Fibroblast of skin of right biceps (primary cell): ENCODE measurements around the gene HPS5.
"Not testable (repeated sequence)": the region's sequence is repeated elsewhere in the genome, so short reads cannot be mapped to it uniquely, and the experiment has no call there.

Experiments used
- DNase-seq: peaks from one replicate; pipeline ENCODE4 v3.0.0-alpha.2; 2013

HPS5 gene, protein sequence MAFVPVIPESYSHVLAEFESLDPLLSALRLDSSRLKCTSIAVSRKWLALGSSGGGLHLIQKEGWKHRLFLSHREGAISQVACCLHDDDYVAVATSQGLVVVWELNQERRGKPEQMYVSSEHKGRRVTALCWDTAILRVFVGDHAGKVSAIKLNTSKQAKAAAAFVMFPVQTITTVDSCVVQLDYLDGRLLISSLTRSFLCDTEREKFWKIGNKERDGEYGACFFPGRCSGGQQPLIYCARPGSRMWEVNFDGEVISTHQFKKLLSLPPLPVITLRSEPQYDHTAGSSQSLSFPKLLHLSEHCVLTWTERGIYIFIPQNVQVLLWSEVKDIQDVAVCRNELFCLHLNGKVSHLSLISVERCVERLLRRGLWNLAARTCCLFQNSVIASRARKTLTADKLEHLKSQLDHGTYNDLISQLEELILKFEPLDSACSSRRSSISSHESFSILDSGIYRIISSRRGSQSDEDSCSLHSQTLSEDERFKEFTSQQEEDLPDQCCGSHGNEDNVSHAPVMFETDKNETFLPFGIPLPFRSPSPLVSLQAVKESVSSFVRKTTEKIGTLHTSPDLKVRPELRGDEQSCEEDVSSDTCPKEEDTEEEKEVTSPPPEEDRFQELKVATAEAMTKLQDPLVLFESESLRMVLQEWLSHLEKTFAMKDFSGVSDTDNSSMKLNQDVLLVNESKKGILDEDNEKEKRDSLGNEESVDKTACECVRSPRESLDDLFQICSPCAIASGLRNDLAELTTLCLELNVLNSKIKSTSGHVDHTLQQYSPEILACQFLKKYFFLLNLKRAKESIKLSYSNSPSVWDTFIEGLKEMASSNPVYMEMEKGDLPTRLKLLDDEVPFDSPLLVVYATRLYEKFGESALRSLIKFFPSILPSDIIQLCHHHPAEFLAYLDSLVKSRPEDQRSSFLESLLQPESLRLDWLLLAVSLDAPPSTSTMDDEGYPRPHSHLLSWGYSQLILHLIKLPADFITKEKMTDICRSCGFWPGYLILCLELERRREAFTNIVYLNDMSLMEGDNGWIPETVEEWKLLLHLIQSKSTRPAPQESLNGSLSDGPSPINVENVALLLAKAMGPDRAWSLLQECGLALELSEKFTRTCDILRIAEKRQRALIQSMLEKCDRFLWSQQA

DNA sequence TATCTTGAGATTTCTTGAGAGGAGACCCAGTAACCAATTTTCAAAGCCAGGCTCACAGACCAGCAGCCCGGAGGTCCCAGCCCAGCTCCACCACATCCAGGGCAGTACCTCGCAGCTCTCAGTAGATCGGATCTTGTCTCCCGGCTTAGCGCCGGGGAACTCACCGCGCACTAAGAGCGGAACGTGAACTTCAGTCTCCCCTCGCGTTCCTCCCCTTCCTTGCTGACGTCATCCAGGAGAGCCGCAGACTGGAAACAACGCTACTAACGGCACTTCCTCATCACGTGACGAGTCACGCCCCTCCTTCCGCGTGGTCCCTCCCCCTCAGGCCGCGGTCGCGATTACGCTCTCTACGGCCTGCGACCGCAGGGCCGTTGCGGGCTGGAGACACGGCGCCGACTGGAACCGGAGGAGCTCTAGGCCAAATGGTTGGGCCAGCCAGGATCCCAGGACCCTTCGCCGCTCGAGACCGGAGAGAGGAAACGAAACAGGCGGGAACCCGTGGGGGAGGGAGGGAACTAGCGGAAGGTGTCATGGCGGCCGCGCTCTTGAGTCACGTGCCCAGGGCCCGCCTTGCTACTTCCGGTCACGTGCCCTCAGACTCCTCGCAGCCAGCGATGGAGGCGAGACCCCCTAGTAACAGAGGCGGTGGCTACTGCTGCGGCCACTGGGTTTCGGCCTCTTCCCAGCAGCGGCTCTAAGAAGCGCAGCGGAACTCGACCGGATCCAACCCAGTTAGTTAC, at the start of gene HPS5, which contains the start of gene GTF2H1:
Gene HPS5, minus strand, starts transcription at position 172 of the 743 bp plus-strand sequence. CDS start 4,282 bp downstream, outside the sequence.
Gene GTF2H1, plus strand, starts transcription at position 599 of the 743 bp plus-strand sequence. CDS start 10,508 bp downstream, outside the sequence.
- DNase-seq = peak; percentile 99

DNA sequence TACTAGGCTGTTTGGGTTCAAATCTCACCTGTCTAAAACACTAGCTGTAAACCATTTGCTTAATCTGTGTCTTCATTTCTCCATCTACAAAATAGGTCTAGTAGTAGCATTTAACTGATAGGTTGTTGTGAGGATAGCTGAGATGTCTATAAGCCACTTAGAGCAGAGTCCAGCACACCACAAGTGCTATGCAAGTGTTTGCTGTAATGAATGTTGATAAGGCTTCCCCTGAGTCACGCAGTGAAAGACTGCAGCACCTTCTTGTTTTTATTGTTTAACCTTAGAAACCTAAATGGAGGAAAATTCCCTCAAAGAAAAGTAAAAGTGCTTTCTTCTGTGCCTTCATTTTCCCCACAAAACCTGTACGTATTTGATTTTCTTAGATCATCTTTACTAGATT, 49.3 kb upstream of the HPS5 start:
- no peak for DNase-seq

DNA sequence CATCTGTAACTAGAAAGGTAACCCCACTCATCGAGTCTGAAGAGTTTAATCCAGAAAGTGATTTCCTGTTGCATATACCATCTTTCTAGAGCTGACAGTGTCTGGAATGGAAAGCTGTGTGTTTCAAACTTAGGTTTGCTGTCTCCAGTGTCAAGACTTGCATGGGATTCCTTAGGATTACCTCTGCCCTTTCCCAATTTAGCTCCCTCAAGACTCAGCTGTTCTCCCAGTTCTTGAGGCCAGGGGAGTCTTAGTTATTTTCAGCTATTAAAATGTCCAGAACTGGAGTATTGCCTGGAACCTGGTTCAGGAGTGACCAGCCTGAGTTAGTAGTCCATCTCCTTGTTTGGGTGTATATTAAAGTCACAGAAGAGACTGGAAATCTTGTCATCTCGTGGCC, 47.5 kb upstream of the HPS5 start:
- no peak for DNase-seq

DNA sequence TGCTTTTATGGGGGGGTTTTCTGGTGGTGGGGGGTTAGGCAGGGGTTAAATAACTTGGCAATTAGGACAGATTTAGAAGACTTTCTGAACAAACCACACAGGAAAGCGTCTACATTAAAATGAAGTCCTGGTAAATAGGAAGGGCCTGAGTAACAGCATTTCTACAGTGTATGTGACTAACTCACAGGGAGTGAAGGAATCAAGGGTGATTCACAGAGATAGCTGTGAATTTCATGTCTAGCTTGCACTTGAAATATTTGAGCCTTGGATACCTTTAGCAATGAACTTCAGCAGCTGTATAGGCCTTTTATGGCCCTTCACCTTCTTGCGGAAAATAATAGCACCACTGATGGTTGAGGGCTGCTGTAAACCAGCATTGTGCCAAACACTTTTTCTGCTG, 46.3 kb upstream of the HPS5 start:
- peak; percentile 58 for DNase-seq

DNA sequence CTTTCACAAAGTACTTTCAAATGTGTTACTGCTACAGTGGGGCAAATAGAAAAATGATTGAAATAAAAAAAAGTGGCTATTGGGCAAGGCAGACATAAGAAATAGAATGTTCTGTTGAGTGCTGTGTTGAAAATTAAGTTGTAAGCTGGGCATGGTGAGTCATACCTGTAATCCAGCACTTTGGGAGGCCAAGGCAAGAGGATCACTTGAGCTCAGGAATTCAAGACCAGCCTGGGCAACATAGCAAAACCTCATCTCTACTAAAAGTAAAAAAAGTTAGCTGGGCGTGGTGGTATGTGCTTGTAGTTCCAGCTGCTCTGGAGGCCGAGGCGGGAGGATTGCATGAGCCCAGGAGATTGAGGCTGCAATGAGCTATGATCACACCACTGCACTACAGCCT, 45.5 kb upstream of the HPS5 start:
- DNase-seq = peak; percentile 27

DNA sequence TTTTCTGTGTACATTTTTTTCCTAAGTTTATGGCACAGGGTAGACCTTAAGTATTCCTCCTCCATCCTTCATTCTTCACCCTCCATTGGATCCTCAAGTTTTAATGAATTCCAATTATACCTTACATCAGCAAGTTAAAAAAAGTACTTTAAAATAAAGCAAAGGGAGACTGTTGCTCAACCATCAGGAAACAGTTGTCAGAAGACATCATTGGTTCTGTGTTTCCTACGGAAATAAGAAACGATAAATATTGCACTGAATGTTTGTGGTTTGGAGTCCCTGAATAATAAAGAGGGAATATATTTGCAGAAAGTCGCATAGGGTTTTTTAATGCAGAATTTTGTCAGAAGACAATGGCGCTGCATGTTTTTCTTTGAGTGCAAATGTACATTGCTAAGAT, 44.3 kb upstream of the HPS5 start:
- DNase-seq = no peak

DNA sequence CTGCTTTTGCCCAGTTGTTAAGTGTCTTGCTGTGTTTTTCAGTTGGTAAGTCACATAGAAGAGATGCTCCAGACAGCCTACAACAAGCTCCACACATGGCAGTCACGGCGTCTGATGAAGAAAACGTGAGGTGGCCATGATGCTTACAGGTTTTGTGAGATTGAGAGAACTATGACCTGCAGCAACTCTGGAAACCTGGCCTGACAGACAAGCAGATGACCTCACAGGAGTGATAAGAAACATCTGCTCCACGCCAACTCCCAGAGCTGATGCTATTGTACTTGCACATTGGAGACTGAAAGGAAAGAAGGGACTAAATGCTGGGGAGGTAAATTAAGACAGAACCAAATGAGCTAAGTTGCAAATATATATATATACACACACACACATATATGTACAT, 43.8 kb upstream of the HPS5 start:
- DNase-seq = no peak

DNA sequence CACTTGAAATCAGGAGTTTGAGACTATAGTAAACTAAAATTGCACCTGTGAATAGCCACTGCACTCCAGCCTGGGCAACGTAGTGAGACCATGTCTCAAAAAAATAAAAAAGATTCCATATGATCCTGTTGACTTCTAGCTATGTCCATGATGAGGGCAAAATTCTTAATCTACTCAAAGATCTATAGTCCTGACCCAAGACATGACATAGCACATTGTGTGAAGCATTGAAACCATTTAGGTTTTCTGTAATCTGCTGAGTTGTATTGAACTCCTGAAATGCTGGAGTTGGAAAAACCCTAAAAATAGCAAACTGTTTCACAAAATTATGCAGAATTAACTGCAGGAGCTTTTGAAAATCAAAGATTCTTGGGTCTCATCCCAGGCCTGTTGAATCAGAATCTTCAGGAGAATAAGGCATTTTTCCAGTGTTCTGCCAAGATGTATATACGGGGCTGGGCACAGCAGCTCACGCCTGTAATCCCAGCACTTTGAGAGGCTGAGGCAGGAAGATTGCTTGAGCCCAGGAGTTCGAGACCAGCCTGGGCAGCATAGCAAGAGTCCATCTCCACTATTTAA, 42.6 kb upstream of the HPS5 start:
- DNase-seq = no peak

DNA sequence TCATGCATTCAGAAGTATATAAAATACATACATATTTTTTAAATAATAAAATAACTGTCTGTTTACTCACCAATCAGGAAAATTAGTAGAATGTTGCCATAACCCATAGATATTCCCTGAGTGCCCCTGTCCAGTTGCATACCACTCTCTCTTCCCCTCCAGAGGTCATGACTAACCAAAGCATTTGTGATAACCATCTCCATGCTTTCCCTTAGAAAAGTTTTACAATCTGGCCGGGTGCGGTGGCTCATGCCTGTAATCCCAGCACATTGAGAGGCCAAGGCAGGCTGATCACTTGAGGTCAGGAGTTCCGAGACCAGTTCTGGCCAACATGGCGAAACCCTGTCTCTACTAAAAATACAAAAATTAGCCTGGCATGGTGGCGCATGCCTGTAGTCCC, 39.2 kb upstream of the HPS5 start:
- no peak for DNase-seq

DNA sequence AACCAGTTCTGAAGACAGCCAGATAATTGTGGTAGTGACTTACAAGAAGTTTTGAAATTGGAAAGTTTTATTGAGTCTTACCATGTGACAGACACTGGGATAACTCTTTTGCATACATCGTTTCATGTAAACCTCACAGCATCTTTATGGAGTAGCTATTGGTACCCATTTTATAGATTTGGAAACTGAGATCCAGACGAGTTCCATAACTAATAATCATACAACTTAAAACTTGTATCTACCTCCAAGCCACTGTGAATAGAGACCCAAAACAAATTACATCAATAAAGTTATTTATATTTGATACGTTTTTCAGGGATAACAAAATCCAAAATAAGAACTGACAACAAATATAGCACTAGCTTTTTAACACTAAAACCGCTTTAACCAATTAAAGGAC, 36.7 kb upstream of the HPS5 start:
- no peak for DNase-seq

DNA sequence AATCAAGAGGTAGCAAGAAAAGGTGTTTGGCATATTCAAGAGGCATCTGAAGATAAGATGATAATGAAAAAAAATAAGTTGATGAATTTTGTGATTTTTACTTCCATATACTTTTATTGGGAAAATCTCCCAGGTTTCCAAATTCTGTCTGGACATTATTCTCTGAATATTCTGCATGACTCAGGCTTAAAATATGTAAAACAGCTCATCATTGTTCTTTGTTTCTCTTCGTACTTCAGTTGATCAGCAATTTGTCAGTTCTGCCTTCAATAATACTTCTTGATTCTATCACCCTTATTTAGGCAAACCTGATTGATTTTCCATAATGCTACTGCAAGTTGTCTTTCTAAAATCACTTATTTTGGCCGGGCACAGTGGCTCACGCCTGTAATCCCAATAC, 30.6 kb upstream of the HPS5 start:
- peak; percentile 33 for DNase-seq

DNA sequence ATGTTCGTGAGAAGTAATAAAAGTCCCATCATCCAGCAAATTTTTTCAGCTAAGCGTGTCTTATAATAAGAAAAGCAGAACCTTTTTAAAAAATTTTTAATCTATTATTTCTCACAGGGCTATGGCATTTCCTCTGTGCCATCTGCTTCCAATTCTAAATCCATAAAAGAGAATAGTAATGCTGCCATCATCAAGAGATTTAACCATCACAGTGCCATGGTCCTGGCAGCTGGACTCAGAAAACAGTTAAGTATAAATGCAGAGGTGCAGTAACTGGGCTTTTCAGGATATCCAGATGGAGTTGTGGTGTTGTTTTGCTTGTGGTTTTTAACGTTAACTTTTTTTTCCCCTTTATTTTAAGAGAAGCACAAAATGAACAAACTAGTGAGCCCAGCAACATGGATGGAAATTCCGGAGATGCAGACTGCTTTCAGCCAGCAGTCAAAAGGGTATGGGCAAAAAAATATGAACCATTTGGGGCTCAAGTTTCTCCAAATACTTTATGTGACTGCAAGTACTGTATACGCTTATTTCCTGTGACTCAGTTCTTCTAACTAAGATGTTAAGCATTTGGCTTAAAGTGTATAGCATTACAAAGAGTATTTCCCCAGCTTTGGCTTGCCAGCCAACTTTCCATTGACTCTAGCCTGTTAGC, 25.7 kb upstream of the HPS5 start:
- peak; percentile 84 for DNase-seq

DNA sequence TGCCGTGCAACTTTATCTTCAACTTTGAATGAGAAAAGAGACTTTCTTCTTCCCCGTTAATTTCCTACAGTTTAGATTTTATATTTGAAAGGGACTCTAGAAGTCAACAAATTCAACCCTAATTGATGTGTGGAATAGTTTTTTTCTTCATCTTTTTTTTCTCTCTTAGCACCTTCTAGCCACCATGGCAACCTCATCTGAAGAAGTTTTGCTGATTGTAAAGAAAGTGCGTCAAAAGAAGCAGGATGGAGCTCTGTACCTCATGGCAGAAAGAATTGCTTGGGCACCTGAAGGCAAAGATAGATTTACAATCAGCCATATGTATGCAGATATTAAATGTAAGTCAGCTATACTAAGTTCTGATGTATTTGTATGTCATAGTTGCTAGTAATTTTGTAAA, 11.0 kb upstream of the HPS5 start:
- no peak for DNase-seq

DNA sequence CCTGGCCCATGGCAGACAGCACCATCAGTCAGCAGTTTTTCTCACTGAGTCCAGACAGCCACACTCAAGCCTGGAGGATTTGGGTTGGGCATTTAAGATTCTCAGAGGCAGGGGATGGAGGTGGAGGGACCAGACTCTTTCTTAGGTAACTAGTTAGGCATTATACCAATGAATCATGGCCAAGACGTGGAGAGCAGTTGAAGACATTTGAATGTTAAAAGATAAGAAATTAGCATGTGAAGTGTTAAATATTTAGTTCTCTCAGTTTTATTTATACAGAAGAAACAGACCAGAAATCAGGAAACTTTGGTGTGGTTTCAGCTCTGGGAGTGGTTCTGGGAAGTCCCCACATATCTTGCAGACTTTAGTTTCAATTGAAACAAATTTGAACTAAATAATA, 10.4 kb upstream of the HPS5 start:
- no peak for DNase-seq

DNA sequence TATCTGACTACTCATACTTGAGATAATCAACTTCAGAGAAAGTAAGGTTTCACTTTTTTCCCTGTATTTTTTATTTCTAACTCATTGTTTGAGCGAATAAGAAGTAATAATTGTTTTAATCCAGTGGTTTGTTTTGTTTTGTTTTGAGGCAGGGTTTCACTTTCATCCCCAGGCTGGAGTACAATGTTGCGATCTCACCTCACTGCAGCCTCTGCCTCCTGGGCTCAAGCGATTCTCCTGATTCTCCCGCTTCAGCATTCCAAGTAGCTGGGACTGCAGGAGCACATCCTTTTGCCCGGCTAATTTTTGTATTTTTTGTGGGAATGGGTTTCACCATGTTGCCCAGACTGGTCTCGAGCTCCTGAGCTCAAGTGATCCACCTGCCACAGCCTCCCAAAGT, 9.0 kb upstream of the HPS5 start:
- DNase-seq = no peak

DNA sequence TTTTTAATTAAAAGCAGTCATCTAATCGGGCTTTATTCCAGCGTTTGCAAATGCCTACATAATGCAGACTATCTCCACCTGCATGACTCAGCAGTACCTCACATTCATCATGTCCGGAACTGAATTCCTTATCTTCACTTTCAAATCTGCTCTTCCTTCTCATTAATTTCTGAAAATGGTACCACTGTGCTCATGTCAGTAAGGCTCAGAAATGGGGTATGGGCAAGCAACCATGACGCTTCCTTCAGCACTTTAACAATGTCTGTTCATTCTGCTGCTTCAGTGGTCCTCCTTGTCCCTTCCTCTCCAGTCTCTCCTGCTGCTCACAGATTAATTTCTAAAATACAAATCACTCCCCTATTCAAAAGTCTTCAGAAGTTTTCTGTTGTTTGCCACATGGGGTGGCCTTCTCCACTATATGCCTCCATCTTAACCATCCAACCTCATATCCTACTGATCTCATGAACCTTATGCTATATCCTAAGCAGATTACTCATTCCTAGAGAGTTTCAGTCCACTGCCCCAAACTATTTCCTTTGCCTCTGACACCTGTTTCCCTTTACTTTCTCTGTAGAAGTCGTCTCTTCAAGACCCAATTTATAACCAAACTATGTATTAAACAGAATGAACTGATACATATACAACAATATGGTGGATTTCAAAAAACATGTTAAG, 7.4 kb upstream of the HPS5 start:
- no peak for DNase-seq

DNA sequence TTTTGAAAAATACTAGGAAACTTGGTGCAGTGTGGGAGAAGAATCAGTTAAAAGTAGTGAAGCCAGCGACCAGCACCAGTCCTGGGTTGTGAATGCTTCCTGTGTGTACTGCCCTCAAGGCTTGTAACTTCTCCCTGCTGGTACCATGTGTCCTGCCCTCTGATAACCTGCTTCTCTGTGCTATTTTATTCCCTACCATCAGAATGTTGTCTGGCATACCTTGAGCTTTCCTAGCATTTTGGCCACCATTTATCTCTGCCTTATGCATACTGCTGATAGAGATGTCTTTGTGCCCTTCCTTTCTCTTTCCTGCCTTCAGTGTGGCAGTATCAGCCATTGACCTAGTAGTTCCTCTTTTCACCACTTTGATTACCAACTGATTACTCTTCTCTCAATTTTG, 2.4 kb upstream of the HPS5 start:
- no peak for DNase-seq

DNA sequence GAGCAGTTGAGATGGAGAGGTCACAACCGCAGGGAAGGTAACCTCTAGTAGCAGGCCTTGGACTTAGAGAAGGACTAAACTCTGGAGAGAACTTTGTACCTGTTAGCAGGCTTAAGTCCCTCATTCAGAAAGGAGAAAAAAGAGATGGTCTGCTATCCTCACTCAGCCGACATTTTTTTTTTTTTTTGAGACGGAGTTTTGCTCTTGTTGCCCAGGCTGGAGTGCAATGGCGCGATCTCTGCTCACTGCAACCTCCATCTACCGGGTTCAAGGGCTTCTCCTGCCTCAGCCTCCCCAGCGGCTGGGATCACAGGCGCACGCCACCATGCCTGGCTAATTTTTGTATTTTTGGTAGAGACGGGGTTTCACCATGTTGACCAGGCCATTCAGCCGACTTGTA, 1.9 kb upstream of the HPS5 start:
- not testable (repeated sequence) for DNase-seq

DNA sequence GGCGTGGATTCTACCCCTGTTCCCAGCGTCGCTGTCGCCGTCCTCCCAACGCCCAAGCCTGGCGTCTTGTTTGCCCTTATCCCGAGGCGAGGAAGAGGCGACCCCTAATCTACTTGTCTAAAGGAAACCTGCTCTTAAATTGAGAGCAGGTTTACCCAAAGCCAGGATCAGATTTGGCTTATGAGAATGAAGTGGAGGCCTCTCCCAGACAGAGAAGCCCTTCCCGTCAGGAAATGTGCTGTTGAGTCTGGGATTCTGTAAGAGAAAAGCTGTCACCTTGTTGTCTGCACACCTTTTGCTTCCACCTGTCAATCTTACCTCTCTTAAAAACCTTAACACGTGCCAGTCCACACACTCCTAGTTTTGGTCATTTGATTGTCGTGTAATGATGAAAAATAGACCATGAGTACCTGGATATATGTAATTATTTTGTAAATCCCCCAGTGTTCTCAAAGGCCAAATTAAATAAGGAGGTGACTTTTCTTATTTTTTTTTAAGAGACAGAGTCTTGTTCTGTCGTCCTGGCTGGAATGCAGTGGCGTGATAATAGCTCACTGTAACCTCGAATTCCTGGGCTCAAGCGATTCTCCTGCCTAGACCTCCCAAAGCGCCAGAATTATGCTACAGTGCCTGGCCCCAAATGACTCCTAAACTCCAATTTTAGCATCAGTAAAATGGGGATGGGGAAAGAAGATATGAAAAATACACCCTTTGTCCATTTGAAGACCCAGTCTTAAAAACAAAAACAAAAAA, 1.1 kb upstream of the HPS5 start:
- DNase-seq = peak; percentile 15

DNA sequence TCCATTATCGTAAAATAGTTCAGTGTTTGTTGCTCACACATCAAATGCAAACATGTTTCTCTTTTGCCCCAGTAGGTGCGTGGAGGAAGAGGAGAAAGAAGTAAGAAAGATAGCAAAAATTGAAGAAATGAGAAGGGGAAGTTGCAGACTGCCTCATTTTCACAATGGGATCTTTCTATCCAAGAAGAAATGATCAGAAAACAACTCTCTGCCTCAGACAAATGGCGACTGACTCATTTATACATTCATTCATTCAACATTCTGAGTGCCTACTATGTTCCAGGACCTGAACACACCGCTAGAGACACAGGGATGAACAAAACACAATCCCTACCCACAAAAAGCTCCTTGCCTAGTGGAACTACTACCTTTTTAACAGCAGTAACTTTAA, 367 bp downstream of the HPS5 start:
- no peak for DNase-seq
